ENCODE results near the gene SLC45A3.
"Not testable (repeated sequence)": the region's sequence is repeated elsewhere in the genome, so short reads cannot be mapped to it uniquely, and the experiment has no call there.

The SLC45A3 gene, protein sequence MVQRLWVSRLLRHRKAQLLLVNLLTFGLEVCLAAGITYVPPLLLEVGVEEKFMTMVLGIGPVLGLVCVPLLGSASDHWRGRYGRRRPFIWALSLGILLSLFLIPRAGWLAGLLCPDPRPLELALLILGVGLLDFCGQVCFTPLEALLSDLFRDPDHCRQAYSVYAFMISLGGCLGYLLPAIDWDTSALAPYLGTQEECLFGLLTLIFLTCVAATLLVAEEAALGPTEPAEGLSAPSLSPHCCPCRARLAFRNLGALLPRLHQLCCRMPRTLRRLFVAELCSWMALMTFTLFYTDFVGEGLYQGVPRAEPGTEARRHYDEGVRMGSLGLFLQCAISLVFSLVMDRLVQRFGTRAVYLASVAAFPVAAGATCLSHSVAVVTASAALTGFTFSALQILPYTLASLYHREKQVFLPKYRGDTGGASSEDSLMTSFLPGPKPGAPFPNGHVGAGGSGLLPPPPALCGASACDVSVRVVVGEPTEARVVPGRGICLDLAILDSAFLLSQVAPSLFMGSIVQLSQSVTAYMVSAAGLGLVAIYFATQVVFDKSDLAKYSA

DNA sequence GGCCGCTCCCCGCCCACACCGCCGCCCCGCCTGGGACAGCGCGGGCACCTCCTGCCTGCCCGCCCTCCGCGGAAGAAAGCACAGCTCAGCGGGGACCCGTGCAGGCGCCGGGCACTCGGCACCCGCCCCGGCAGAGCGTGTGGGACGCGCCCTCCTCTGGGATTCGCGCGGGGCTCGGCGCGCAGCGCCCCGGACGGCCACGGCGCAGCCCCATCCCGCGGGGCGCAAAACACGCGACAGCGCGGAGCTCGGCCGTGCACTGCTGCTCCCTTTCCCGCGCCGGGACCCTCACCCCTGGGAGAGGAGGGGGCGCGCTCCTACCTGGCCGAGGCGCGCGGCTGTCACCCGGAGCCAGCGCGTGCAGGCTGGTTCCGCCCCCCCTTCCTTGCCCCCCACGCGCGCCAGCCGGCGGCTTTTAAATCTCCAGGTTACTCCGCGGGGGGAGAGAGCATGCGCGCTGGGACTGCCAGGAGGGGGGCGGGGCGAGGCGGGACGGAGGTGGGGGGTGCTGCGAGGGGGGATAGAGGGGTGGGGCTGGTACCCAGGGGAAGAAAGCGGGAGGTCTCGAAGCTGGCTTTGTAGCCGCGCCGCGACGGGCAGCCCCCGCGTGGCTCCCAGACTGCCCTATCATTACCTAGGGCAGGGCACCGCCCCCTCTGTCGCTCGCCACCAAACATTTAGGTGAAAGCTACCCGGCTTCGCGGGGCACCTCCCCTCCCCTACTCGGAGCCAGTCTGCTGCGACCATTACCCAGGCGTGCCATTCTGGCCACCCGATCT is at the start of gene SLC45A3:
Gene SLC45A3 (minus strand): TSS at position 437 of the 779 bp plus-strand sequence. CDS start 15,853 bp downstream, outside the sequence.
- DNase-seq (ENCODE audit: low read depth), result peak; percentile 23

DNA sequence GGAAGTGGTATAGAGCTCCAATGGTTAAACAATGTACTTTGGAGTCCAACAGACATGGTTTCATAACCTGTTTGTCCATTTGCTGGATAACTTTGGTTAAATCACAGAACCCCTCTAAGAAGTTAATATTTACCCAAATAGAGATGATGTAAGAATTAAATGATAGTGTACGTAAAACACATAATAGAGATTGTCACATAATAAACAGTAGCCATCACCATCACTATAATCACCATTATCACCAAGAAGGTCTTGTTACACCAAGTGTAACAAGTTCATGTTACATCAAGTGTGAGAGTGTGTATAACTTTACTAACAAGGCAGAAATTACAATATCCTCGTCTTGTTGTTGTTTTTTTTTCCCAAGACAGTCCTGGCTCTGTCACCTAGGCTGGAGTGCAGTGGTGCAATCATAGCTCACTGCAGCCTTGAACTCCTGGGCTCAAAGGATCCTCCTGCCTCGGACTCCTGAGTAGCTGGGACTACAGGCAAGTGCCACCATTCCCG is 46.4 kb upstream of the SLC45A3 start:
- no peak for DNase-seq (ENCODE audit: low read depth)

DNA sequence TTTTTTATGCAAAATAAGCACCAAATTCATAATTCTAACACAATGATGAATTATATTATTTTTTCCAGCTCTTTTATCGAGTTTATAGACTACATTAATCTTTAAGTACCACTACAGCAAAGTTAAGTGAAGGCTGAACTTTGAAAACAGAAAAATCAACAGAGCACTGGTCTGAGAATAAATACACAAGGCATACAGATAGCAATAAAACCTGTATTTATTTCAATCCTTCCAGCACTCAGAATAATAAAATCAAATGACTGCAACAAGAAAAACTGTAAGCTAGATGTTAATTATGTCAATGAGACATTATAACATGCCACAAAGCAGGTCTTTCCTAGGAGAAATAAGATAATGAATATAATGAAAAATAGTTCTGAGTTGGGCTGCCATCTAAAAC is 45.2 kb upstream of the SLC45A3 start:
- no peak for DNase-seq (ENCODE audit: low read depth)

DNA sequence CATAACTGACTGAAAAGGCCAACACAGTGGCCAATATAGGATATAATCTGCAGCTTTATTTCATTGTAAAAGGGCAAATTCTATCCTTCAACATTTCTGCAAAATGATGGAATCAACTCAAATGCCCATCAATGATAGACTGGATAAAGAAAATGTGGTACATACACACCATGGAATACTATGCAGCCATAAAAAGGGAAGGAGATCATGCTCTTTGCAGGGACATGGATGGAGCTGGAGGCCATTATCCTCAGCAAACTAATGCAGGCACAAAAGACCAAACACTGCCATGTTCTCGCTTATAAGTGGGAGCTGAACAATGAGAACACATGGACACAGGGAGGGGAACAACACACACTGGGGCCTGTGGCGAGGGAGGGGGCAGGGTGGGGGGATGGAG is 40.4 kb upstream of the SLC45A3 start:
- DNase-seq (ENCODE audit: low read depth), result not testable (repeated sequence)

DNA sequence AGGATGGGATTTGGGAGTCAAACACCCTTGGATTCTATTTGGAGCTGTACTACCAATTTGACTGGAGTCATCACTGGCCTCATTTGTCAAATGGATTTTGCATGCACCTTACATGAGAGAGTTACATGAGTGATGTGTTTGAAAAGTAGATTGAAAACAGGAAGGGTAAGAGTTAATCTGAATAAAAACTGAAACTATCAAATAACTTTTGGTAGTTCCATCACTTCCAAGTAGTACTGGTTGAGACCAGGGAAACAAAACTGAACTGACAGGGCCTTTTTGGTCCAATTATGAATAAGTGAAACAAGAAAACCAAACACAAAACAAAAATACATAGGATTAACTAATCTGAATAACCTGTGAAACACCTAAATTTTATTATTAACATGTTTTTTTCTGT is 39.5 kb upstream of the SLC45A3 start:
- no peak for DNase-seq (ENCODE audit: low read depth)

DNA sequence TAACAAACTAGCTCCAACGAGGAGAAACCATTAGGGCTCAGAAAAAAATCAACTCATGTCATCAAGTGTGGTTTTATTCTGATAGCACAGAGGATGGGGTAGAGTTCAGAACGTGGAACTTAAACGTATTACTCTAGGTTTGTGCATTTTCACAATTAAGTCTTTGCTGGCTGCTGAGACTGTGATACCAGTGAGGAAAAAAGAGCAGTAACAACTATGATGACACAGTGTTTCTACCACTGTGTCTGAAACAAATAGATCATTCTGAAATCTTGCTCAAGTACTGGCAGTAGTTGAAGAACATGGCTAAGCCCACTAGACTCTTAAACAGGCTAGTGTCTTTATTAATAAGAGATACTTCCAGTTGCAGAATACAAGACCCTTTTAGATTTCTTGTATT is 38.7 kb upstream of the SLC45A3 start:
- DNase-seq (ENCODE audit: low read depth), result no peak

DNA sequence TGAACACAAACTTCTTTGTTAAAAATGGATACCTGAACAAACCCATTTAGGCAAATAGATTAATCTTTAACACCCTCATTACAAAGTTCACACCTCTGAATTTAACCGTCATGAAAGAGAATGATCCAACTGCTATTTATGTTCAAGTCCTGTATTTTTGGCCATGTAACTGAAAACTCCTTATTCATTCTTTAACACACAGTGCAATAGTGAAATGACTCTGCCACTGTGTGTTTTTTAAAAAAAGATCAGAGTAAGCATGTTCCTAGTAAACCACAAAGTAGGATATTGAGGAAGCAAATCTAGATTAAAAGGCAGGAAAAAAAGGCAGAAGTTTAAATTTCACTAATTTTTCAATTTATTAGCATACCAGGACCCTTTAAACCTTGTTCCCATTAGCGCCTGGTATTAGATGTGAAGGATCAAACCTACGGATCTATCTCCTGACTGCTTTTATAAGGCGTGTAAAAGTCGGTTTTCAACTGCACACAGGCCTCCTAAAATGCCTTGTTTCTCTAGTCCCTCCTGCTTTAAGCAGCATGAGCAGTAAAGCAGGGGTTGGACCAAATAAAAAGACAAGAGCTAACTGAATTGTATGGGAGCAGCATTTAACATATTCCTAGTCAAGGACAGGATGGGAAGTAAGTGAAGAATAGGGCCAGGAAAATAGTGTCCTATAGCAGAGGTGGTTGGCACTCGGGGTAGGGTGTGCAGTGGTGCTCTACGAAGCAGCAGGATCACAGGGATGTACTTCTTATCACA is 36.2 kb upstream of the SLC45A3 start:
- DNase-seq (ENCODE audit: low read depth), result no peak

DNA sequence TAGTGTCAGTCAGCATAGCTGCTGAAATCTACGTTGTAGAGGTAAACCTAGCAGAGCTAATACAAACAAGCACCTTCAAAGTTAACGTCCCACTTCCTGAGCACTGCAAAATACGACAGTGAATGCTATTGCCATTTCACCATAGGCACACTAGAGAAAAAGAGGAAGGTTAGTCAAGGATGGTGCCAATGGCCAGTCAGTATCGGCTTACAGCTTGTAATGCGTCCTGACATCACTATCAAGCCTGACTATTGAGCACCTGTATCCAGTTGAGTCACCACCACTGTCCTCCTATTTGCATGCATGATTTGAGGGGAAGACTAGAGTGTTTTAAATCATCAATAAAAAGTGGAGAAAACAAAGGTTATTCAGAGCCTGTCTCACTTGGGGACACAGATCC is 35.3 kb upstream of the SLC45A3 start:
- no peak for DNase-seq (ENCODE audit: low read depth)

DNA sequence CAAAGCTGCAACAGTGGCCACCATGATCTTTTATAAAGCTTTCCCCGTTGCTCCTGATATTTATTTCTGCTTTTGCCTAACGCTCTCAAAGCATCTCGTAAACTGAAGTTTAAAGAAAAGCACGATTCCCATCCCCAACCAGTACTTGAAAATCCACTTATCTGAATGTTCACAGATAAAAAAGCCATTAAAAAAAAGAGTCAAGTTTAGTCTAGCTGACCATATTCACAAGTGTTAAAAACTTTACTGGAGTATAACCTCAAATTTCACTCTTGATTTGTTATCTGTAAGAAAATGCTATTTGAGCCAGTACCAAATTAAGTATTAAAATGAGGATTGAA is 34.6 kb upstream of the SLC45A3 start:
- DNase-seq (ENCODE audit: low read depth), result no peak

DNA sequence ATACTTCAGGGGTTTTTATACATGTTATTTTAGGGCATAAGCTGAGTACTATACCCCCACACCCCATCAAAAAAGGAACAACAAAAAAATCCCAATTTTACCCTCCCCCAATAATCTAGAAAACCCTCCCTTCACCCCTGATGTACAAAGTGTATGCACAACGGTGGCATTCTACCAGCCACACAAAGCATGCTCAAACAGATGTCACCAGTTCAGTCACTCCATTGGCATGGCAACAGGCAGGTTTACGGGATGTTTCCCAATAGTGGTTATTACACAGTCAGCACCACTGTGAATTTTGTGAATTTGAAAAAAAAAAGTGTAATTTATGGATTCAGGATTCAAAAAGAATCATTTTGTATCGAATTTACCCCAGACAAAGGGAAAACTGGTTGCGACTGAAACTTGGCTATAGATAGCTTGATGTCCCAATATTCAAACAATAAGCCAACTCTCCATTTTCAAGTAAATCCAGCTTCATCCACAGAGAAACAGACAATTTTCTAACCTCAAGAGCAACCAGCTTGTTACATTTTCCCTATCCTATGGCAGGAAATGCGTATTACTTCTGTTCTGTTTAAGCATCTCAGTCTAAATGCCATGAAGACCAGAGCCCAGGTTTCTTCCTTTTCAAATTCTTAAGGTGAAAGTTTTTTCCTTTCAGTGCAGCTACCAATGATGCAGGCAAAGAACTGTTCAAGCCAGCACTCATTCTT is 34.0 kb upstream of the SLC45A3 start:
- no peak for DNase-seq (ENCODE audit: low read depth)

DNA sequence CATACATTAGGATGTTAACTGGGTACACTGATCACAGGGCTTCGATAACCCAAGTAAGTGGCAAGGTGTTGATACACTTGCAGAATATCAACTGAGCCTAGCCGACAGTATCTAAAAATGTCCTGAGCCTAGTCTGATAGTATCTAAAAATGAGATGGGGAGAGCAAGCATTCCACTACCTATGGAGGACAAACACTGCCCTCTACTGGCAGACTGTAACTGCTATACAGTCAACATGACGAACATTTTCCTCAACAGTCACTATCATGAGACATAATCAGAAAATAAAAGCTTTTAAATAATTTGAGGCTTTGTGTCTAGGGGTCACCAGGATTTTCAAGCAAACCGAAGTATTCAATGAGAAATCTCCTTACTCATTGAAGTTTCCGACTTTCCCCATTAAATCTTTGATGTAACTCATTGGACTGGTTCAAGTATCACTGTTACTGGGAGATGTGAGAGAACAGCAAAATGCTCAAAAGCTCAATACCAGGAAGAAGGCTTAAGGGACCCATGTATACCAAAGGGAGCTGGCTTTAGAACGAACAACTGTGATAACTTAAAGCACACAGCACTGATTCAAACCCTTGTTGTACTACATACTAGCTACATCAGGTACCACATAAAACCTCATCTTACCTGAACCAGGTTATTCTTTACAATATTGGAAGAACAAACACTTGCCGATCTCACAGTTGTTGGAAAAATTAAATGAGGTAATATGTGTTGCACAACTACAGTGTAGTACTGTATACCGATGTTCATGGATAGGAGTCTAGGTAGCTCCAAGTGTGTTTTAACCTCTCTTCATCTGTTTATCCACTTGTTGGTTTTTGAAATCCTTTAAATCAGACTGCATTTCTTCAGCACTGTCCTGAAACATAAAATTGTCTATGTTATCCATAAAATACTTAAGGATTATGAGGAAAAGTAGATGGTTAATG is 31.1 kb upstream of the SLC45A3 start:
- peak; percentile 14 for DNase-seq (ENCODE audit: low read depth)

DNA sequence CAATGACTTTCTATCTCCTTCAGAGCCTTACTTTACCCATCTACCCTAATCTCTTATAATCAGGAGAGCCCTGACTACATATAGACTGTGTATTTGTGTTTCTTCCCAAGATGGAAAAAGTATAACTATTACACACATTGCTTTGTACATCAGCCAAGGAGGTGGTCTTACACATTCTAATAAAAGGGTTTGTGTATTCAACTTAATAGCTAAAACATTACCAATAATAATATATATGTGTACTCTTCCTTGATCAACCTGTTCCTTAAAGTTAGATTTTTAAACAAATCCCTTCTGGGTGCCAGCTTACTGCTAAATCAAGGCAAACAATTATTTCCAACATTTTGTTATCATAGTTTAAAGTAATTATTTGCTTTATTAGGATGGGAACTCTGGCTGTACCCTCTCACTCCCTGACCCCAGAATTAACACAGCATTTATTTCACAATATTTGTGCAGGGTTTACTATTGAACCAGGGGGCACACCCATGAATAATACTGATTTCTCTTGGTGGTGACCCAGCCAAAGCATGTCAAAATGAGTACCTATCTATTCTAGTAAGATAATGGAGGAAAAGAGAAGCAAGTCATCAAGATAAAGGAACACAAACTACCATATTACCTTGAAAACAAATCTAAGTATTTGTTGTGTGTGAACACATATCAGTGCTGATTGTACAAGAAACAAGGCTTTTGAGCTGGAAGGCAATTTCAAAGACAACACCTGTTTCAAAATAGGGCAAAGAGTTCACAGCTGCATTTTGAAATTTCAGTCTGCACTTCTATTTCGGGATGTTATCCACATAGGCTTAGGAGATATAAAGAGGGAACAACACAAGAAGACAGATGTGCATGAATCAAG is 30.1 kb upstream of the SLC45A3 start:
- no peak for DNase-seq (ENCODE audit: low read depth)

DNA sequence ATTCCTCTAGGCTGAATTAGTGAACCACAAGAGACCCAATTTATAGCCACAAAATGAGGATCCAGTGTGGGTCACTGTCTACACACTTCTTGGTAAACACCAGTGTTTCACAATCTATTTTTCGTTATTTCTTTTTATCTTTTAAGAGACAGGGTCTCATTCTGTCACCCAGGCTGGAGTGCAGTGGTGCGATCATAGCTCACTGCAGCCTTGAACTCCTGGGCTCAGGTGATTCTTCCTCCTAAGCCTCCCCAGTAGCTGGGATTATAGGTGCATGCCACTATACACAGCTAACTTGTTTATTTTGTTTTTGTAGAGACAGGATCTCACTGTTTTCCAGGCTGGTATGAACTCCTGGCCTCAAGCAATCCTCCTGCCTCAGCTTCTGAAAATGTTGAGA is 29.3 kb upstream of the SLC45A3 start:
- no peak for DNase-seq (ENCODE audit: low read depth)

DNA sequence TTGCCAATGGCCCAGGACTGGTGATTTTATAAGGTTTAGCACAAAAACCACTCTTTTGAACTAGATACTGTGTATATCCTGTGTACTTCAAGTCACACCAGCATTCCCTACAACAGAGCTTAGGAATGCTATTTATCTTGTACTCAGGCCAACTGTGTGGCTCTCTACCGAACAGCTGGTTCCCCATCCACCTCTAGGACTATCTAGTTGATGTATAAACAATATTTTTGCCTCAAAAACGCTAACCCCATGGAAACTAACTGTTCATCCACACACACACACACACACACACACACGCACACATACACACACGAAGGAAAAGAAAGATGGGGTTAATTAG is 28.7 kb upstream of the SLC45A3 start:
- no peak for DNase-seq (ENCODE audit: low read depth)

DNA sequence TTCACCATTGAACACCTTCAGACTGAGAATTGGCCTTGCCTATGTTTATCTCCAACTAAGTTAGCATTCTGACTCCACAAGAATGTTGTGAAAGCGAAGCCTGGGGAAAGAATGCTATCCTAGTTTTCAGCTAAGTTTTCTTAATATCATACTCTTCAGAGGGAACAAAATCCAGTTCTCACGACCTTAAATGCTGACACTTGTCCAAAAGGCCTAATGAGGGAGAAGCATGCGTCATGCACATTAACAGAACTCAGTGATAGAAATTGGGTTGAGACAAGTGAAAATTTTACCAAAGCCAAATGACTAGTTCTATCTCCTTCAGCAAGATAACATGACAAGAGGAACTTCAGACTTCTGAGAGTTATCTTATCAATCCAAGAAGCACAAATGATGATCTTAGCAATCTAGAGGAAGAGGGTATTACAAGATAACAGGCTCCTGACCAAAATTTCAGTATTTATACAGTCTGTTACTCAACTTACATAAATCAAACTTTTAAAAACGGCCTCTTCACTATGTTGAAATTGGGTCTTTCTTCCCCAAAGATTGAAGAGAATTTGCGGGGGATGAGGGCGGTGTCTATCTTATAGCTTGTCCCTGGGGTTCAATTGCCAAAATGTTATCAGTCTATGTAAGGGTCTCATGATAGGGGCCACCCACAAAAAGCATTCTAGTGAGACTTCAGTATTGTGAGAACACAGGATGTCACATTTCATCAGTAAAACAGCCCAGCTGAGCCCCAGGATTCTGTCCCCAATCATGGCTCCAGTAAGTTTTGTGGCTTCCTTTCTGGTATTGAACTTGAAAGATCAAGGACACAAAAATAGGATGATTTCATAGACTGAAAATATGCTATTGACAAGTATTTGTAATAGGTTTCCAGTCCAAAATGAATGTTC is 26.5 kb upstream of the SLC45A3 start:
- no peak for DNase-seq (ENCODE audit: low read depth)

DNA sequence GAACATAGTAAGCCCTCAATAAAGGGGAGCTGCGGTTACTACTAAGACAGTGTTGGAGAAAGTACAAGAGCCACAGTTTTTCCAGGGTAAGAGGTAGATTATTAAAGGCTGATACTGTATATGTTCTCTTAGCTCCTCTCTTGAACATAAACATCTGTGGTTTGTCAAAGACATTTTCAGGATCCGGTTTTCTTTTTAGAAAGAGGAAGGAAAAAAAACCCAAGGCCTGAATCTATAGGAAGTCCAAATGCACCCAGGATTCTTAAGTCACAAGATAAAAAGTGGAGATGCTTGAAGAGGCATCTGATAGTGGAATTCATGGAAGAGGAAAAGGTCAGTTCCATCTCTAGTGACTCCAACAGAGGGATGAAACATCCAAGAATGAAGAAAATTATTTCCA is 24.6 kb upstream of the SLC45A3 start:
- no peak for DNase-seq (ENCODE audit: low read depth)

DNA sequence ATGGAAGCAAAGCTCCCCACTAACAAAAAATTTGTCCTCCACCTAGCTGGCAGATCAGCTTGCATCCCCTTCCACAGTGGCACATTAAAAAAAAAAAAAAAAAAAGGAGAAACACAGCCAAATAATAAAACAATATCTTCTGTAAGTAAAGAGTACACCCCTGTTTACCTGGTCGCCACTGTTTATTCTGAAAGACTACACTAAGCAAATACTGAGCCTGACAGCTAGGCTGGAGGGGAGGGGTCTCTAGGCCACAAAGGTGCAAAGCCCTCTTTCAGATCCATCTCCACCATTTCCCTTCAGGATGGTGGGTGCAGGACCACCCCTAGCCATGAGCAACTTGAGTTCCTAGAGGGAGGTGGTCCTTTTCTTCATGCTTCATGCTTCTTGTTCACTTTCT is 22.8 kb upstream of the SLC45A3 start:
- no peak for DNase-seq (ENCODE audit: low read depth)

DNA sequence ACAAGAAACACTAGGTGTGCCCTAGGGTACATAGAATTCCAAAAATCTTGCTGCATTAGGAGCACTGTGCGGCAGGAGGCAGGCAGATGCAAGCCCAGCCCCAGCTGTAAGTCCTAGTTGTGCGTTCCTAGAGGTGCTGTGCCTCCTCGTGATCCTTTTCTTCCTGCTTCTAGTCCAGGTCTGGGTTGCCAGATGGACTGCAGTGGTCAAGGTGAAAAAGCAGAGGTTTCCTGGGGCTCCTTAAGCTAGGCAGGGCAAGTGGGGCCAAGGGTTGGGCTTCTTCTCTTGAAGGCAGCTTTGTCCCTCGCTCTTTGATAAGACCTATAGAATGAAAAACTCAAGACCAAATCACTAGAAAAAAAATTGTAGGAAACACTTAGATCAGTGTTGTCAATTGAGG is 21.6 kb upstream of the SLC45A3 start:
- DNase-seq (ENCODE audit: low read depth), result no peak

DNA sequence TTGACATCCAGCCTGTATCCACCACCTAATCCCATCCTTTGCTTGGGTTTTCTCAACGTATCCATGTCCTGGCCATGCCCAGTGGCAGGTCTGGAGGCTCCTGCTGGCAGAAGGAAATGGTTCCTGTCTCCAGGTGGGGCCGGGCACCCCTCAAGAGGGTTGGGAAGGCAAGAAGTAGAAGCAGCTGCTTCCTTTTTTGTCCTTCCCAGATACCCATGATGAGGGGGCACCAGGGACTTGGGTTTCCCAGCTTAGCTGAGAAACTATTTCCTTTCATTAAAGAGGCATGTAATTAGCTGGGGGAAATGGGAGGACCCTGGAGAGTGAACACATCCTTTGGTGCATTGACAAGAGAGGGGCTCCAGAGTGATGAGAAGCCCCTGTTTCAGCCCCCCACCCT is 21.1 kb upstream of the SLC45A3 start:
- DNase-seq (ENCODE audit: low read depth), result no peak
